NT2/D1 (cell line): ENCODE data around the gene GYS2.

Experiments used
- SUZ12 ChIP-seq: IDR thresholded peaks from 2 replicates; pipeline ENCODE4 v1.6.1; 2011; ENCODE audit not compliant: insufficient read length, insufficient read depth; ENCODE audit errors: extremely low read depth
- YY1 ChIP-seq: IDR thresholded peaks from 2 replicates; pipeline ENCODE4 v1.6.1; 2011; ENCODE audit not compliant: insufficient read length, insufficient read depth
- ZNF274 ChIP-seq: IDR thresholded peaks from 2 replicates; pipeline ENCODE4 v1.6.1; 2011; ENCODE audit warnings: mild to moderate bottlenecking, low read depth, low read length

GRCh38 chr12:21545557-21545956 is 59.1 kb downstream of the GYS2 start:
- TF ChIP-seq YY1 (no peak), ZNF274 (no peak), SUZ12 (no peak)
